GM21737 (cell line): ENCODE data around the gene MARCHF9.

ENCODE experiments used
- ATAC-seq: cut with Tn5 transposase; IDR thresholded peaks from one replicate; pipeline ENCODE4 v1.9.1; 2021; ENCODE audit warnings: mild to moderate bottlenecking, moderate library complexity; ENCODE audit not compliant: unreplicated experiment

Gene MARCHF9

DNA sequence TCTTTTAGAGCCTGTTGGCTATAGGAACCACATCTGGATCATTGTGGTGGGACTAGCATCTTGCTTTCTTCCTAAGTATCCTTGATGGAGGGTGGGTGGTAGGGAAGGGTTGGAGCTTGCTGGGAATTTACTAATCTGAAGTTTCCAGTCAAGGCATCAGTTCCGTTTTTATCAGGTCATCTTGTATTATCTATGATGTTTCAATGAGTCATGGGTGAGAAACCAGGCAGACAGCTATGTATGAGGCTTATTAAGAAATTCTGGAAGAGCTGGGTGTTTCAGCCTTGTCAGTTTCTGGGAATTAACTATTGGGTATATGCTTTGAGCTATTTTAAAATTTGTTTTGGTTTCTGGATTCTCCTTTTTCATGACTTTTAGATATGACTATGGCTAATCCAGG, 39.0 kb downstream of the MARCHF9 start:
- no peak for ATAC-seq

DNA sequence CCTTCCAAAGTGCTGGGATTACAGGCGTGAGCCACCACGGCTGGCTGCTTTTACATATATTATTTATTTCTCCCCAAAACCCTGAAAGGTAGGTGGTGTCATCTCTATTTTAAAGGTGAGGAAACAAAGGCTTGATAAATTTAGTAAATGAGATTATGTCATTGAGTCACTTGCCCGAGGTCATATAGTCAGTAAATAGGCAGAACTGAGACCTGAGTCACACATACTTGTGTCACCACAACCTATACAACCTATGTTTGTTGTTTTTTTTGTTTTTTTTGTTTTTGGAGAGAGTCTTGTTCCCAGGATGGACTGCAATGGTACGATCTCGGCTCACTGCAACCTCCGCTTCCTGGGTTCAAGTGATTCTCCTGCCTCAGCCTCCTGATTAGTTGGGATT, 40.5 kb downstream of the MARCHF9 start:
- ATAC-seq = no peak

DNA sequence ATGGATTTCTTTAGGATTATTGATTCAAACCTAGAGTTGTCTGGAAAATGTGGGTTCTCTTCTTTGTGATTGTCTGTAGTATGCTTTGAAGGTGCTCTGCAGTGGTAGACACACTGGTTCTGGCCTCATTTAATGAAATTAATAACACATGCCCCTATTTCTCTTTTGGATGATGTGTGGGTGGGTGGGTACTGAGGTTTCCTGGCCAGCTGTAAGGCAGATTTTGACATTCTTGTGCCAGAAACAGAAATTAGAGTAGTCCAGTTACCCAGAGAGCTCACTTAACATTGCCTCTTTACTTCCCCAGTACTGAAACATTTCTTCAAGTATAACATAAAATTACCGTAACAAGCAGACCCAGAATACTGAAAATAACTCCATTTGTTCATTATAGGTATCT, 42.1 kb downstream of the MARCHF9 start:
- ATAC-seq = no peak

DNA sequence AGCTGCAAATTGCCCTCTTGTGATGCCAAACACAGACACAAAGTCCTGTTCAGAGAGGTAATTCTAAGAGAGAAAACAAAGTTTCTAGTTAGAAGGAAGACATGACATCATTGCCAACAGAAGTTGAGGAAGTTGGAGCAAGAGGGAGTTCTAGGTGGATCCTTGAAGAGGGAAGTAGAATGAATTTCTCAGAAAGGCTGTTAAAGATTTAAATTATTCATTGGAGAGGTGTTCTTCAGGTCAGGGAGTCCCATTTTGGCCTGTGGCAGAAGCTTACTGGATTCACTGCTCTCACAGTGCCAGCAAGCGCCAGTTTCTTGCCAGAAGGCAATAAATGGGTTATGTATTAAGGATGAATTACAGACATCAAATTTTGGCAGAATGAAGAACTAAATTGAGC, 43.0 kb downstream of the MARCHF9 start:
- ATAC-seq = no peak

DNA sequence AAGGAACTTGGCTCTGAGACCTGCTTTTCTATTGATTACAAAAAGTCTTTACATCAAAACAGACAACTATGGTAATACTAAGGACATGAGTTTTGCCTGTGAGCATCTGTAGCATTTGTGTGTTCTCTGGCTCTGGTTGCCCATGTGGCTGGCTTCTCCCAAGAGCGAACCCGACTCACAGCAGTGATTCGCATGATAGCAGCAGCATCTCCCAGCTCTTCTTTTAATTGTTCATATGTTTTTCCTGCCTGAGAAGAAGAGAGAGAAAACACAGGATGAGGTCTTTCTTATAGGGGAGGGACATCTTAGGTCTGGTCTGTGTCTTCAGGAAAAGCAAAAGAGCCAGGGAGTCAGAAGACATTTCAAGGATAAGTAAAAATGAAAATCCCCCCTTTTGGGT, 46.1 kb downstream of the MARCHF9 start:
- ATAC-seq = no peak

DNA sequence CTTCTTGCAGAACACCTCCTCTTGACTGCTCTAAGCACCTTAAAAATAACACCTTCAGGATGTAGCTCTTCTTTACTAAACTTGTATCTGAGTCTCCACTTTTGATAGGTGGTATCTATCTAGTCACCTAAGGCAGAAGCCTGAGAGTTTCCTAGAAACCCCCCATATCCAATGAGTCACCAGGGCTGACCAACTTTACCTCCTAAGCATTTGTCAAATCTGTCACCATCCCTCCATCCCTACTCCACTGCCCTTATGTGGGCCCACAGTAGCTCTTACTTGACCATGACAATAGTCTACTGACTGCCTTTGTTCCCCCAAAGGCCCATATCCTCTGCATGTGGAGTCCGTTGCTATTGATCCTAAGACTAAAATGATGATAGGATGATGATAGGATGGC, 47.7 kb downstream of the MARCHF9 start:
- ATAC-seq = no peak

DNA sequence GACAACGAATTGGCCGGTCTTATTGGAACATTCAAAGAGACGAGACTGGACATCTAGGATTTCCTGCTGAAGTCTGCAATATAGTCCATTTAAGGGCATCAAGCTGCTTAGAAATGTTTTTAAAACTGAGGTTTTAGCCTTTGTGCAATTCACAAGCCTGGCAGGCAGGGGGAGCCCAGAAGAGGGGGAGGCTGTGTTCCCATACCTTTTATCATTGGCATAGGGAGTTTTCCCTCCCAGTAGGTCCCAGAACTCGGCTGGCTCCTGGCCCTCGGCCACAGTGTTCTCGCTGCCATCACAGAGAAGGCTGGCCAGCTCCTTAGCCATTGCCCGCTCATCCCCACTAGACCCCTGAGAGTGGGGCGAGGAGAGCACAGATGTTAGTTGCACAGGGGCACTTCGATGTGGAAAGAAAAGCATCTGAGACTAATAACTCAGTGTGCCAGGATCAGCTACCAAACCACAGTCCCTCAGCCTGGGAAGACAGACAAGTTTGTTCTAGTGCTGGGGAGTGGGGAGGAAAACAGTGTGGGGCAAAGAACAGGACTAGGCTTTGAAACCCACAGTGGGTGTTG, 48.5 kb downstream of the MARCHF9 start:
- ATAC-seq = no peak

DNA sequence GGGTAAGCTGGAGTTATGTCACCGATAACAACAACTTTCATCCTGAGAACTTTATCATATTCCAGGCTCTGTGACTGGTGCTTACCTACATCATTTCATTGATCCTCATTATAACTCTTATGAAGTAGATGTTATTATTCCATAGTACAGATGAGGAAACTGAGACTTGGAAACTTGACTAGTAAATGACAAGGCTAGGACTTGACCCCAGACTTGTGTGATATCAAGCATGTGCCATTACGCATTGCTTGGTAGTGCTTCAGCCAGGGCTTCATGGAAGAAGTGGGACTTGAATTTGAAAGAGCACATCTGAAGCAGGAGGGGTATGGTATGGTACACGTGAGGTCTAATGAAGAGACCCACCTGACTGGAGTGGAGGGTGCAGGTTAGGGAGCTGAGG, 51.8 kb downstream of the MARCHF9 start:
- ATAC-seq = no peak

DNA sequence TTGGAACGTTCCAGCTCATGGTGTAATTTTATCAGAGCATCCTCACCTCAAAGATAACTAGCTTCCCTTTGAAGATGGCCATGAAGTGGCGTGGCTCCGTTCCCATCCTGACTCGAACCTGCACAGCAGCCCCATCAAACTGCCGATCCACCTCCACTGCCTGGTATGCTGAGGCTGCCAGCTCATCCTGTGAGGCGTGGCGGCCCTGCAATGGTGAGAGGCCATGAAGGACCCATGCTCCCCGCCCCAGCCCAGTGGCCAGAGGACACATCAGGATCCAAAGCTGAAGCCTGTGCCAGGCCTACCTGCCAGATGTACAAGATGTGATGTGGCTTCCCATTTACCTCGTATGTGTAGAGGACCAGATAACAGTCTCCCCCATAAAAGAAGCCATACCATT, 52.4 kb downstream of the MARCHF9 start:
- no peak for ATAC-seq

DNA sequence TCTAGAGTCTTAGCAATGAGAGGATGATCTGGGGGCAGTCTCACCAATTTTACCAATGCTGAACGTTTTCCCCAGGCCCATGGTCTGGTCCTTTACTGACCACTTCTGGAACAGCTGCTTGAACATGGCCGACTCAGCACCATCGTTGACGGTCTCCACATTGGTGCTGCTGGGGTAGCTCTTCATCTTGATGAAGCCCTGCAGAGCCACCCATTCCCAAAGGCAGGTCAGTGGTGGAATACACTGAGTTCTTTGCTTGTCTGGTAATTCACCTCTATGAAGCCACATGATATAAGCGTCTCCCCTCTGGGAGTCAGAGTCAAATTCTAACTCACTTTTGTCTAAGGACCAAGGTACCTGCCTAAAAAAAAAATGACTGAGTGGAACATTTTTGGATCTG, 53.4 kb downstream of the MARCHF9 start:
- no peak for ATAC-seq

DNA sequence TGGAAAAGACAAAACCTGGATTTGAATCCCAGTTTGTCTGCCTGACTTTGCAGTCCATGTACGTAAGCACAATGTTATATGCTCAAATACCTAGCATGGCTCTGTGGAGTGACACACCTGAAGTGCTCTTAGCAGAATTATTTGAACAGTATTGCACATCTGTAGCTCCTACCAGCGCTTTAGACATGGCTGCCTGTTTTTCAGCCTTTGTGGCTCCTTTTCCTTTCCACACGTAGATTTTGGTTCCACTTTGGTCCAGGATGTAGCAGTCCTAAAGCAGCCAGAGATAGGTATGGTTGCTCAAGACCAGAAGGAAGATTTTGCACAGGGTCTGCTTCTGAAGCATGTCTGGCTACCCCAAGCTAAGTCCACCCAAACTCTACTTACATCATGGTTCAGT, 54.5 kb downstream of the MARCHF9 start:
- ATAC-seq = no peak
